Measurements from ENCODE around the gene INKA1. TPM values are rescaled to one million over a fixed set of nuclear protein-coding genes. Genes with fewer than 3 reads are reported as not detected.

Gene INKA1
- total RNA-seq, 1 donor from 2014 or later = 6.6 TPM

GRCh38 chr3:49761661-49762060, 41.4 kb upstream of the INKA1 start:
- DNase-seq (no peak), ATAC-seq (no peak)
- H3K9me3 ChIP-seq = no peaks in the 10 kb centered on the region
- H3K36me3 ChIP-seq = peaks cover 5% of the 10 kb centered on the region
- intact Hi-C loops (cut with DNase I) = no loop called here
- no peak overlapping the region for H3K4me3 ChIP-seq
- H3K27ac ChIP-seq = no peak overlapping the region
- no peaks in the 10 kb centered on the region for H3K4me1 ChIP-seq
- no peaks in the 10 kb centered on the region for H3K27me3 ChIP-seq
- no peak for TF ChIP-seq CTCF (IDR thresholded peaks at IDR 0.05)

- H3K27ac ChIP-seq = no peak overlapping the region
- DNase-seq (no peak), ATAC-seq (no peak)
- H3K27me3 ChIP-seq = no peaks in the 10 kb centered on the region
- no peaks in the 10 kb centered on the region for H3K9me3 ChIP-seq
- intact Hi-C loops (cut with DNase I) = no loop called here
- H3K4me3 ChIP-seq = no peak overlapping the region
- H3K4me1 ChIP-seq = no peaks in the 10 kb centered on the region
- H3K36me3 ChIP-seq = peaks cover 10% of the 10 kb centered on the region
- TF ChIP-seq CTCF (IDR thresholded peaks at IDR 0.05) = no peak
Observed at GRCh38 chr3:49763981-49764380, 39.1 kb upstream of the INKA1 start.

GRCh38 chr3:49769286-49769915, 33.7 kb upstream of the INKA1 start:
- no peaks in the 10 kb centered on the region for H3K9me3 ChIP-seq
- no peak for TF ChIP-seq CTCF (IDR thresholded peaks at IDR 0.05)
- DNase-seq = no peak
- intact Hi-C loops (cut with DNase I) = no loop called here
- H3K4me3 ChIP-seq = no peak overlapping the region
- peaks cover 15% of the 10 kb centered on the region for H3K36me3 ChIP-seq
- no peak for ATAC-seq
- no peak overlapping the region for H3K27ac ChIP-seq
- H3K27me3 ChIP-seq = no peaks in the 10 kb centered on the region
- H3K4me1 ChIP-seq = peaks cover 6% of the 10 kb centered on the region

GRCh38 chr3:49769926-49770325, 33.1 kb upstream of the INKA1 start:
- peaks cover 6% of the 10 kb centered on the region for H3K4me1 ChIP-seq

GRCh38 chr3:49771340-49771938, 31.6 kb upstream of the INKA1 start:
- no peak for DNase-seq
- Histone ChIP-seq H3K9me3 (no peaks in the 10 kb centered on the region), H3K4me1 (peaks cover 6% of the 10 kb centered on the region), H3K36me3 (peaks cover 28% of the 10 kb centered on the region), H3K27ac (no peak overlapping the region), H3K4me3 (no peak overlapping the region), H3K27me3 (no peaks in the 10 kb centered on the region)
- no peak for ATAC-seq
- TF ChIP-seq CTCF (IDR thresholded peaks at IDR 0.05) = no peak
- intact Hi-C loops (cut with DNase I) = no loop called here

More at GRCh38 chr3:49769926-49770325, 33.1 kb upstream of the INKA1 start:
- intact Hi-C loops (cut with DNase I) = no loop called here
- H3K9me3 ChIP-seq = no peaks in the 10 kb centered on the region
- TF ChIP-seq CTCF (IDR thresholded peaks at IDR 0.05) = no peak
- no peak overlapping the region for H3K27ac ChIP-seq
- H3K4me3 ChIP-seq = no peak overlapping the region
- DNase-seq (no peak), ATAC-seq (no peak)
- no peaks in the 10 kb centered on the region for H3K27me3 ChIP-seq
- peaks cover 16% of the 10 kb centered on the region for H3K36me3 ChIP-seq
